B cell (primary cell): Measurements from ENCODE around the gene EFCAB9. TPM values are rescaled to one million over a fixed set of nuclear protein-coding genes. Genes with fewer than 3 reads are reported as not detected.

Source experiments
- ATAC-seq: fragments of 200-7000 bp; cut with Tn5 transposase; one replicate; pipeline ENCODE4 v1.10.0; 2021; ENCODE audit warnings: low read depth, mild to moderate bottlenecking, moderate number of reproducible peaks, moderate library complexity
- CTCF ChIA-PET: fragments of 350-600 bp; sonication (Branson Sonifier 250); formaldehyde crosslinking; loops from one replicate; lab custom pipeline; 2021; ENCODE audit warnings: antibody characterized with exemption, inconsistent platforms; lab: Charles Lee
- POLR2A ChIA-PET: fragments of 350-600 bp; sonication (Branson Sonifier 250); formaldehyde crosslinking; loops from one replicate; lab custom pipeline; 2021; ENCODE audit warnings: antibody characterized with exemption; lab: Charles Lee
- DNase-seq: peaks from one replicate; pipeline ENCODE4 v3.0.0; 2013
- H2AFZ ChIP-seq: 2 replicates; pipeline ENCODE4 v1.6.1; 2012; ENCODE audit warnings: mild to moderate bottlenecking, low read depth, low read length; ENCODE audit not compliant: insufficient read depth, poor library complexity, severe bottlenecking
- H3K27ac ChIP-seq, 2 donors: 1 replicate in 1 of 2; 2 replicates in 1 of 2; pipeline ENCODE4 v1.5.1; 2012 to 2013; ENCODE audit warnings: low read length in 2 of 2, mild to moderate bottlenecking in 2 of 2, moderate library complexity in 1 of 2
- H3K27me3 ChIP-seq, 4 experiments: fragments of 200-600 bp in 1 of 4; sonication (generic) in 1 of 4; replicated peaks in 1 of 4; 1 replicate in 2 of 4; 2 replicates in 2 of 4; pipeline versions ENCODE4 v1.6.1 to v1.7.0; 2013 to 2016; ENCODE audit warnings: low read length in 3 of 4, mild to moderate bottlenecking in 2 of 4, mixed read lengths in 1 of 4, moderate library complexity in 1 of 4; ENCODE audit not compliant: insufficient read depth in 4 of 4, control insufficient read depth in 3 of 4; ENCODE audit errors: control extremely low read depth in 1 of 4
- H3K36me3 ChIP-seq, 2 experiments: replicated peaks in 1 of 2; 1 replicate in 1 of 2; 2 replicates in 1 of 2; pipeline versions ENCODE4 v1.6.1 to v1.7.1; 2013; ENCODE audit warnings: low read length in 1 of 2; ENCODE audit not compliant: insufficient read depth in 2 of 2, control insufficient read depth in 1 of 2; ENCODE audit errors: control extremely low read depth in 1 of 2, extremely low read depth in 1 of 2
- H3K4me1 ChIP-seq, 2 donors: fragments of 200-600 bp in 1 of 2; sonication (generic) in 1 of 2; 1 replicate in 1 of 2; 2 replicates in 1 of 2; pipeline versions ENCODE4 v1.5.1 to v1.6.1; 2013 to 2017; ENCODE audit warnings: low read length in 2 of 2; ENCODE audit not compliant: control insufficient read depth in 2 of 2, insufficient read depth in 2 of 2
- H3K4me2 ChIP-seq: replicated peaks from 2 replicates; pipeline ENCODE3; 2012; ENCODE audit warnings: mild to moderate bottlenecking, low read depth, low read length; ENCODE audit not compliant: poor library complexity, severe bottlenecking
- H3K4me3 ChIP-seq, 5 experiments: fragments of 200-600 bp in 1 of 5; sonication (generic) in 1 of 5; 1 replicate in 3 of 5; 2 replicates in 2 of 5; pipeline versions ENCODE4 v1.5.1 to v1.7.0; 2011 to 2016; ENCODE audit warnings: low read length in 4 of 5, mild to moderate bottlenecking in 4 of 5, low read depth in 2 of 5, control low read depth in 1 of 5, moderate library complexity in 1 of 5; ENCODE audit not compliant: insufficient read depth in 1 of 5; ENCODE audit errors: control extremely low read depth in 1 of 5, extremely low read depth in 1 of 5
- H3K79me2 ChIP-seq: fragments of 200-600 bp; sonication (generic); one replicate; pipeline ENCODE4 v1.6.0; 2016; ENCODE audit warnings: low read length; ENCODE audit not compliant: control insufficient read depth, insufficient read depth
- H3K9ac ChIP-seq: fragments of 200-600 bp; sonication (generic); 2 replicates; pipeline ENCODE4 v1.6.1; 2017; ENCODE audit warnings: mild to moderate bottlenecking, low read length, moderate library complexity
- H3K9me3 ChIP-seq, 3 donors: one replicate each; pipeline versions ENCODE4 v1.6.1 to v1.7.1; 2013; ENCODE audit warnings: low read length in 2 of 3; ENCODE audit not compliant: control insufficient read depth in 2 of 3, insufficient read depth in 1 of 3; ENCODE audit errors: control extremely low read depth in 1 of 3
- H4K20me1 ChIP-seq: 2 replicates; pipeline ENCODE4 v1.6.0; 2012; ENCODE audit warnings: mild to moderate bottlenecking, low read length; ENCODE audit not compliant: insufficient read depth, control insufficient read depth, poor library complexity, severe bottlenecking
- H3K27ac Mint-ChIP-seq: one replicate; pipeline ENCODE4 v1.8.0; 2021; ENCODE audit warnings: mixed read lengths
- H3K27me3 Mint-ChIP-seq: one replicate; pipeline ENCODE4 v1.8.0; 2021; ENCODE audit warnings: mixed read lengths
- H3K4me1 Mint-ChIP-seq: one replicate; pipeline ENCODE4 v1.8.0; 2021; ENCODE audit warnings: mixed read lengths
- H3K4me3 Mint-ChIP-seq: one replicate; pipeline ENCODE4 v1.8.0; 2021; ENCODE audit warnings: mixed read lengths
- H3K9me3 Mint-ChIP-seq: one replicate; pipeline ENCODE4 v1.8.0; 2022; ENCODE audit warnings: mixed read lengths; ENCODE audit not compliant: insufficient read depth
- CTCF ChIP-seq: fragments of 200-600 bp; IDR thresholded peaks from one replicate; pipeline ENCODE4 v1.8.0; 2022; ENCODE audit warnings: antibody characterized with exemption, mild to moderate bottlenecking
- EZH2 ChIP-seq: IDR thresholded peaks from 2 replicates; pipeline ENCODE4 v1.6.1; 2012; ENCODE audit warnings: borderline replicate concordance, low read depth, mild to moderate bottlenecking, moderate library complexity, low read length; ENCODE audit not compliant: insufficient read depth, poor library complexity, severe bottlenecking
- WGBS: methylation state at CpG from one replicate; pipeline ENCODE4 v1.1.5; 2013; ENCODE audit warnings: missing lambda C conversion rate; ENCODE audit not compliant: insufficient coverage; 5-methylcytosine and 5-hydroxymethylcytosine counted together
- intact Hi-C: fragments of 100-400 bp; cut with micrococcal nuclease; formaldehyde crosslinking; loops from one replicate; pipeline ENCODE4 v1.10.0; 2022
- polyA plus RNA-seq: library from polyadenylated mRNA; depleted of rRNA; stranded (reverse); fragments of >200 nt; gene quantifications from 2 replicates; pipeline ENCODE4 v1.2.3, GENCODE V29; 2012
- total RNA-seq, 2 donors: library from RNA; stranded (reverse); fragments of 120-200 nt in 1 of 2; gene quantifications; 1 replicate in 1 of 2; 2 replicates in 1 of 2; pipeline versions ENCODE4 v1.2.3 to v1.2.4, GENCODE V29; 2013 to 2022

EFCAB9 gene
- total and polyA plus RNA-seq, 2 donors (not counting 1 experiment from before 2014, with no cell fraction given), result not detected

- no peak overlapping the region for H3K27ac ChIP-seq
- H4K20me1 ChIP-seq, result no peaks in the 10 kb centered on the region
- intact Hi-C loops, result no loop called here
- no peaks in the 10 kb centered on the region for H3K79me2 ChIP-seq
- no peaks in the 10 kb centered on the region for H3K27me3 Mint-ChIP-seq
- H3K9ac ChIP-seq, result no peak overlapping the region
- no peak overlapping the region for H3K4me3 ChIP-seq
- no peak for ATAC-seq
- H3K9me3 ChIP-seq, result peaks cover 0 to 4% (median 1%) of the 10 kb centered on the region in 3 donors
- H3K27me3 ChIP-seq, result no peaks in the 10 kb centered on the region
- ChIA-PET CTCF (interaction anchor here (0.7 kb wide), 1 partner anchor 317 kb away, joined by 5 read pairs; no protein-coding TSS in a partner anchor), POLR2A (interaction anchor here (0.6 kb wide), 1 partner anchor 629 kb away, joined by 8 read pairs; no protein-coding TSS in a partner anchor)
- no peak overlapping the region for H2AFZ ChIP-seq
- peaks cover 4% of the 10 kb centered on the region for H3K9me3 Mint-ChIP-seq
- H3K4me1 Mint-ChIP-seq, result peaks cover 10% of the 10 kb centered on the region
- H3K36me3 ChIP-seq, result peaks cover 1 to 17% of the 10 kb centered on the region in 2 experiments
- H3K4me2 ChIP-seq, result no peak overlapping the region
- WGBS, result 100% methylated on average over 3 of the region's 10 CpGs
- H3K27ac Mint-ChIP-seq, result peak overlapping the region; percentile 38
- no peak for DNase-seq
- H3K4me3 Mint-ChIP-seq, result no peak overlapping the region
- no peak for TF ChIP-seq CTCF
- no peak for TF ChIP-seq EZH2
- peaks cover 3 to 4% of the 10 kb centered on the region in 2 donors for H3K4me1 ChIP-seq
Observed at GRCh38 chr5:172223901-172224873, 30.2 kb downstream of the EFCAB9 start.

GRCh38 chr5:172224996-172225395 lies 31.0 kb downstream of the EFCAB9 start:
- no peak for ATAC-seq
- peaks cover 10% of the 10 kb centered on the region for H3K4me1 Mint-ChIP-seq
- Histone ChIP-seq H3K4me2 (no peak overlapping the region), H2AFZ (no peak overlapping the region), H3K4me1 (peaks cover 3 to 4% of the 10 kb centered on the region in 2 donors), H3K27ac (no peak overlapping the region), H3K36me3 (peaks cover 1 to 16% of the 10 kb centered on the region in 2 experiments), H3K79me2 (no peaks in the 10 kb centered on the region), H4K20me1 (no peaks in the 10 kb centered on the region), H3K9ac (no peak overlapping the region), H3K4me3 (no peak overlapping the region), H3K27me3 (no peaks in the 10 kb centered on the region), H3K9me3 (no peaks in the 10 kb centered on the region)
- ChIA-PET POLR2A (no interaction called here), CTCF (interaction anchor here (0.7 kb wide), 1 partner anchor 318 kb away, joined by 5 read pairs; no protein-coding TSS in a partner anchor)
- H3K27me3 Mint-ChIP-seq, result no peaks in the 10 kb centered on the region
- TF ChIP-seq CTCF (no peak), EZH2 (no peak)
- H3K27ac Mint-ChIP-seq, result no peak overlapping the region
- no peak for DNase-seq
- WGBS, result no CpG with 5 or more reads among the region's 1 CpG
- intact Hi-C loops, result no loop called here
- no peaks in the 10 kb centered on the region for H3K9me3 Mint-ChIP-seq
- no peak overlapping the region for H3K4me3 Mint-ChIP-seq
